Activated T-helper 1 cell treated with anti-CD3 and anti-CD28 coated beads, Interleukin-12 subunit alpha, Interleukin-12 subunit beta, Interleukin-2, Interleukin-4 antibody, amounts not matched to agents 30 ng/mL and 10 ng/mL and 1 ng/mL, durations not matched to agents 14 hours and 24 hours and 36 hours (primary cell): ENCODE measurements around the gene GYPA. TPM values are rescaled to one million over a fixed set of nuclear protein-coding genes. Genes with fewer than 3 reads are reported as not detected.

ENCODE experiments used
- total RNA-seq: library from RNA; stranded (reverse); gene quantifications from 2 replicates; pipeline ENCODE4 v1.2.3, GENCODE V29; 2022

The GYPA gene
- total RNA-seq, 1 donor from 2014 or later = not detected

Other genes starting within 250 kb of the GYPA start
- 0.16 TPM in 1 of 2 replicates, not detected in the other for gene GYPE, start 235.2 kb downstream of the GYPA start, total RNA-seq
- not detected in 2 replicates for gene GYPB, start 121.3 kb downstream of the GYPA start, total RNA-seq